ENCODE results near the gene STK11IP. TPM values are rescaled to one million over a fixed set of nuclear protein-coding genes. Genes with fewer than 3 reads are reported as not detected.

STK11IP gene
- total RNA-seq, 1 donor from 2014 or later, result 8.9 TPM

DNA sequence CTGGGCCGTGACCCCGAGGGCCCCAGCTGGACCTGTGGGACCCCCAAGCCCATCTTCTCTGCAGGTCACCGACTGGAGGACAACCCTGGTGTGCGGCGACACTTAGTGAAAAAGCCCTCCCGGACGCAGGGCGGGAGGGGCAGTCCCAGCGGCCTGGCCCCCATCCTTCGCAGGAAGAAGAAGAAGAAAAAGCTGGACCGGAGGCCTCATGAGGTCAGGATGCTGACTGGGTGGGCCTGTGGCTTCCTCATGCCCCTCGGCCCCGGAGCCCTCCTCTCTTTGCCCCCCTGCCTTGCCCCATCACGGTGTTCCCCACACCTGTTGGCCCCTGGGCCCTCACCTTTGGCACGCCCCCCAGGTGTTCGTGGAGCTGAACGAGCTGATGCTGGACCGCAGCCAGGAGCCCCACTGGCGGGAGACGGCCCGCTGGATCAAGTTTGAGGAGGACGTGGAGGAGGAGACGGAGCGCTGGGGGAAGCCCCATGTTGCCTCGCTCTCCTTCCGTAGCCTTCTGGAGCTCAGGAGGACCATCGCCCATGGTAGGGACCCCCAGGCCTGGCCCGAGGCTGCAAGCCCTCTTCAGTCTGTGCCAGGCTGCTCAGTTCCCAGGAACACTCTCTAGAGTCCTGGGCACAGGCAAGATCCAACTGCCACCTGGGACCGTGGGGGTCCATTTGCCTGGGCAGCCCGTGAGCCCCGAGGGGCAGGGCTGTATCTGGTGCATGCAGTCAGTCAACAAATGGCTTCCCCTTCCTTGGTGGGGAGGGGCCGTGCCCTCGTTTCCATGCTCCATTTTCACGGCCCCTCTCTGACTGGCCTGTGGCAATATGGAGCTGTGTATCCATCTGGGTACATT lies 34.5 kb downstream of the STK11IP start:
- Histone ChIP-seq H3K9ac (ENCODE audit: low read depth in 1 of 3, low read length in 3 of 3) (no peak overlapping the region), H3K4me1 (ENCODE audit: control insufficient read depth in 3 of 3, insufficient read depth in 3 of 3, low read length in 3 of 3) (peaks cover 0 to 8% (median 3%) of the 10 kb centered on the region in 3 donors), H3K36me3 (ENCODE audit: control insufficient read depth in 3 of 3, insufficient read depth in 3 of 3, low read length in 3 of 3) (no peaks in the 10 kb centered on the region), H3K9me3 (ENCODE audit: control insufficient read depth in 3 of 3, low read length in 3 of 3) (no peaks in the 10 kb centered on the region), H3K27me3 (ENCODE audit: control insufficient read depth in 3 of 3, insufficient read depth in 3 of 3, low read length in 3 of 3) (peaks cover 0 to 7% (median 0%) of the 10 kb centered on the region in 3 donors), H3K27ac (ENCODE audit: low read depth, low read length) (no peak overlapping the region), H3K4me3 (ENCODE audit: low read length in 3 of 3) (no peak overlapping the region)

DNA sequence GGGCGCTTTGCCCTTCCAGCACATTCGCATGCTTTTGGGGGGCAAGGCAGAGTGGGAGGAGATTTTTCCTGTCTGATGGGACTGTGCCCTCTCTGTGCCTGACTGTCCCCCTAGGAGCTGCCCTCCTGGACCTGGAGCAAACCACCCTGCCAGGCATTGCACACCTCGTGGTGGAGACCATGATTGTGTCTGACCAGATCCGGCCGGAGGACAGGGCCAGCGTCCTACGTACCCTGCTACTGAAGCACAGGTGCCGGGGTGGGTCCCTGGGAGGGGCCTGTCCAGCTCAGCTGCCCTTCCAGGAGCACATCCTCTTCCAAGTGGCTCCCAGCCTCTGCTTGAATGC lies 35.1 kb downstream of the STK11IP start:
- no peak overlapping the region for H3K27ac ChIP-seq (ENCODE audit: low read depth, low read length)
- no peaks in the 10 kb centered on the region for H3K36me3 ChIP-seq (ENCODE audit: control insufficient read depth in 3 of 3, insufficient read depth in 3 of 3, low read length in 3 of 3)
- H3K27me3 ChIP-seq (ENCODE audit: control insufficient read depth in 3 of 3, insufficient read depth in 3 of 3, low read length in 3 of 3), result peaks cover 0 to 7% (median 0%) of the 10 kb centered on the region in 3 donors
- H3K4me1 ChIP-seq (ENCODE audit: control insufficient read depth in 3 of 3, insufficient read depth in 3 of 3, low read length in 3 of 3), result peaks cover 0 to 8% (median 3%) of the 10 kb centered on the region in 3 donors
- no peak overlapping the region for H3K4me3 ChIP-seq (ENCODE audit: low read length in 3 of 3)
- no peak overlapping the region for H3K9ac ChIP-seq (ENCODE audit: low read depth in 1 of 3, low read length in 3 of 3)
- no peaks in the 10 kb centered on the region for H3K9me3 ChIP-seq (ENCODE audit: control insufficient read depth in 3 of 3, low read length in 3 of 3)

- Histone ChIP-seq H3K4me3 (ENCODE audit: low read length in 3 of 3) (no peak overlapping the region), H3K9me3 (ENCODE audit: control insufficient read depth in 3 of 3, low read length in 3 of 3) (no peaks in the 10 kb centered on the region), H3K9ac (ENCODE audit: low read depth in 1 of 3, low read length in 3 of 3) (no peak overlapping the region), H3K36me3 (ENCODE audit: control insufficient read depth in 3 of 3, insufficient read depth in 3 of 3, low read length in 3 of 3) (no peaks in the 10 kb centered on the region), H3K27ac (ENCODE audit: low read depth, low read length) (no peak overlapping the region), H3K4me1 (ENCODE audit: control insufficient read depth in 3 of 3, insufficient read depth in 3 of 3, low read length in 3 of 3) (peaks cover 0 to 8% (median 3%) of the 10 kb centered on the region in 3 donors), H3K27me3 (ENCODE audit: control insufficient read depth in 3 of 3, insufficient read depth in 3 of 3, low read length in 3 of 3) (peaks cover 0 to 2% (median 0%) of the 10 kb centered on the region in 3 donors)
Measured at GRCh38 chr2:219633276-219634065, 35.8 kb downstream of the STK11IP start.

DNA sequence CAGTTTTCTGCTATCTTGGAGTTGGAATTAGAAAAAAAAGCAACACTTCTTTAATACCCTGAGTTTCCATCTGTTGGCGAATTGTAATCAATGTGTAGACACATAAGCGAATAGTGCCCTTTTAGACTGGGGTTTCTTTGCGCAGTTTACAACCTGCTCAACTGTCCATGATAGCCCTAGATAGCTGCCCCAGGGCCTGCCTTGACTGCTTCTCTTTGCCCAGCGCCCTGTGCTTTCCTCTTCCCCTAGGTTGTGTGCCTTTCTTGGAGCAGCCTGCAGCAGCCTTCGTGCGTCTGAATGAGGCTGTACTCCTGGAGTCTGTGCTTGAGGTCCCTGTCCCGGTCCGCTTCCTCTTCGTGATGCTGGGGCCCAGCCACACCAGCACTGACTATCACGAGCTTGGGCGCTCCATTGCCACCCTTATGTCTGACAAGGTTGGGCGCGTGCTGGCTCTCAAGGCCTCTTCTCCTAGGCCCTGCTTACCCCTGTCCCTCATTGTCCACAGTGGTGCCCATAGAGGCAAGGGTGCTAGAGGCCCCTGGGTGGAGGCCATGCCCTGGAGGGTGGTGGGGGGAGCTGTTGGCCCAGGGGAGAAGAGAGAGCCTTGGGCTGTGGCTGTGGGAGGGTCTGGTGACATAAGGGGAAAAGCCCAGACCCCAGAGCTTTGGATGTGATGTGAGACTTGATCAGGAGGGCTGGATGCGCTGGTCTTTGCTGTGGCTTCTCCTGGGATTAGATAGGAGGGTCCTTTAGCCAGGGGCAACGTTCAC lies 36.7 kb downstream of the STK11IP start:
- Histone ChIP-seq H3K27ac (ENCODE audit: low read depth, low read length) (no peak overlapping the region), H3K4me1 (ENCODE audit: control insufficient read depth in 3 of 3, insufficient read depth in 3 of 3, low read length in 3 of 3) (peaks cover 0 to 8% (median 3%) of the 10 kb centered on the region in 3 donors), H3K9ac (ENCODE audit: low read depth in 1 of 3, low read length in 3 of 3) (no peak overlapping the region)

GRCh38 chr2:219634951-219635751 lies 37.5 kb downstream of the STK11IP start:
- Histone ChIP-seq H3K4me3 (ENCODE audit: low read length in 3 of 3) (no peak overlapping the region), H3K9ac (ENCODE audit: low read depth in 1 of 3, low read length in 3 of 3) (no peak overlapping the region), H3K4me1 (ENCODE audit: control insufficient read depth in 3 of 3, insufficient read depth in 3 of 3, low read length in 3 of 3) (peaks cover 0 to 8% (median 3%) of the 10 kb centered on the region in 3 donors), H3K36me3 (ENCODE audit: control insufficient read depth in 3 of 3, insufficient read depth in 3 of 3, low read length in 3 of 3) (no peaks in the 10 kb centered on the region), H3K27me3 (ENCODE audit: control insufficient read depth in 3 of 3, insufficient read depth in 3 of 3, low read length in 3 of 3) (no peaks in the 10 kb centered on the region), H3K9me3 (ENCODE audit: control insufficient read depth in 3 of 3, low read length in 3 of 3) (no peaks in the 10 kb centered on the region), H3K27ac (ENCODE audit: low read depth, low read length) (no peak overlapping the region)

More for the DNA sequence above, 36.7 kb downstream of the STK11IP start:
- H3K9me3 ChIP-seq (ENCODE audit: control insufficient read depth in 3 of 3, low read length in 3 of 3), result no peaks in the 10 kb centered on the region
- no peaks in the 10 kb centered on the region for H3K27me3 ChIP-seq (ENCODE audit: control insufficient read depth in 3 of 3, insufficient read depth in 3 of 3, low read length in 3 of 3)
- no peaks in the 10 kb centered on the region for H3K36me3 ChIP-seq (ENCODE audit: control insufficient read depth in 3 of 3, insufficient read depth in 3 of 3, low read length in 3 of 3)
- H3K4me3 ChIP-seq (ENCODE audit: low read length in 3 of 3), result no peak overlapping the region

DNA sequence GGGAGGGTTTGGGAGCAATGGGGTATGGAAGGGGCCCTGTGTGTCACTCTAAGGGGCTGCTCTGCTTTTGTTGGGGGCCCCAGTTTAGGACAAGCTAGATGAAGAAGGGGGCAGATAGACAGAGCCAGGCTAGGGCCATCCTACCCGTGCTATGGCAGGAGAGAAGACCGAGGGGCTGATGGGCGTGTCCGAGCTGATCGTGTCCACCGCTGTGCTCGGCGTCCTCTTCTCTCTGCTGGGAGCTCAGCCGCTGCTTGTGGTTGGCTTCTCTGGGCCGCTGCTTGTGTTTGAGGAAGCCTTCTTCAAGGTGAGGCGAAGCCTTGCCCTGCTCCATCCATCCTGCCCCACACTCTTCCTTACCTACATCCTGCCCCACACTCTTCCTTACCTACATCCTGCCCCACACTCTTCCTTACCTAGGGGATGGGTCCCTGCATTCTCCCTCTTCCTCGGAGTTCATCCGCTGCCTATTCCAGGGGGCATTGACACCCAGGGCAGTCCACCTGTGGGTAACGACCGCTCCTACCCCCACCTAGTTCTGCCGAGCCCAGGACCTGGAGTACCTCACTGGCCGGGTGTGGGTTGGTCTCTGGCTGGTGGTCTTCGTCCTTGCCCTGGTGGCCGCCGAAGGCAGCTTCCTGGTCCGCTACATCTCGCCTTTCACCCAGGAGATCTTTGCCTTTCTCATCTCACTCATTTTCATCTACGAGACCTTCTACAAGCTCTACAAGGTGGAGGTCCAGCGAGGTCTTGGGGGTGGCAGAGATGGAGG lies 38.7 kb downstream of the STK11IP start:
- peaks cover 0 to under 1% (median 0%) of the 10 kb centered on the region in 3 donors for H3K4me1 ChIP-seq (ENCODE audit: control insufficient read depth in 3 of 3, insufficient read depth in 3 of 3, low read length in 3 of 3)

GRCh38 chr2:219636941-219637841 lies 39.5 kb downstream of the STK11IP start:
- H3K36me3 ChIP-seq (ENCODE audit: control insufficient read depth in 3 of 3, insufficient read depth in 3 of 3, low read length in 3 of 3), result no peaks in the 10 kb centered on the region
- no peak overlapping the region for H3K9ac ChIP-seq (ENCODE audit: low read depth in 1 of 3, low read length in 3 of 3)
- no peaks in the 10 kb centered on the region for H3K27me3 ChIP-seq (ENCODE audit: control insufficient read depth in 3 of 3, insufficient read depth in 3 of 3, low read length in 3 of 3)
- H3K9me3 ChIP-seq (ENCODE audit: control insufficient read depth in 3 of 3, low read length in 3 of 3), result no peaks in the 10 kb centered on the region
- no peak overlapping the region for H3K4me3 ChIP-seq (ENCODE audit: low read length in 3 of 3)
- H3K4me1 ChIP-seq (ENCODE audit: control insufficient read depth in 3 of 3, insufficient read depth in 3 of 3, low read length in 3 of 3), result peaks cover 0 to 4% (median under 1%) of the 10 kb centered on the region in 3 donors
- H3K27ac ChIP-seq (ENCODE audit: low read depth, low read length), result no peak overlapping the region

More for the DNA sequence above, 38.7 kb downstream of the STK11IP start:
- H3K27ac ChIP-seq (ENCODE audit: low read depth, low read length), result no peak overlapping the region
- no peaks in the 10 kb centered on the region for H3K36me3 ChIP-seq (ENCODE audit: control insufficient read depth in 3 of 3, insufficient read depth in 3 of 3, low read length in 3 of 3)
- no peak overlapping the region for H3K9ac ChIP-seq (ENCODE audit: low read depth in 1 of 3, low read length in 3 of 3)
- no peaks in the 10 kb centered on the region for H3K27me3 ChIP-seq (ENCODE audit: control insufficient read depth in 3 of 3, insufficient read depth in 3 of 3, low read length in 3 of 3)
- no peaks in the 10 kb centered on the region for H3K9me3 ChIP-seq (ENCODE audit: control insufficient read depth in 3 of 3, low read length in 3 of 3)
- H3K4me3 ChIP-seq (ENCODE audit: low read length in 3 of 3), result no peak overlapping the region

DNA sequence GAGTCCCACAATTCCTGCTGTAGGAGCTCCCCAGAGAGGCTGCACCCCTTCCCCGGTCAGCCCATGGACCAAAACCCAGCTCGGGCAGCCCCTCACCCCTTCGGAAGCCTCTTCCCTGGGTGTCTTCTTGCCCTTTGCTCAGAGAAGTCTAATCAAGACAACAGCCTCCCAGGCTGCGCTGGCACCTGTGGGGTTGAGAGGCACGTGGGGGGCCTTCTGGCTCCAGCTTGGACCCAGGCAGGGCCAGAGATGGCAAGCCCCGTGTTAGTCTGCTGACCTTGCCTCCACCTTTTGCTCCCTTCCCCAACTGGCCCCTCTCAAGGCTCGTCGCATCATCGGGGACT lies 40.2 kb downstream of the STK11IP start:
- H3K36me3 ChIP-seq (ENCODE audit: control insufficient read depth in 3 of 3, insufficient read depth in 3 of 3, low read length in 3 of 3), result no peaks in the 10 kb centered on the region
- H3K4me3 ChIP-seq (ENCODE audit: low read length in 3 of 3), result no peak overlapping the region
- H3K27me3 ChIP-seq (ENCODE audit: control insufficient read depth in 3 of 3, insufficient read depth in 3 of 3, low read length in 3 of 3), result no peaks in the 10 kb centered on the region
- peaks cover 3 to 11% (median 5%) of the 10 kb centered on the region in 3 donors for H3K4me1 ChIP-seq (ENCODE audit: control insufficient read depth in 3 of 3, insufficient read depth in 3 of 3, low read length in 3 of 3)
- no peak overlapping the region for H3K27ac ChIP-seq (ENCODE audit: low read depth, low read length)
- no peaks in the 10 kb centered on the region for H3K9me3 ChIP-seq (ENCODE audit: control insufficient read depth in 3 of 3, low read length in 3 of 3)
- no peak overlapping the region for H3K9ac ChIP-seq (ENCODE audit: low read depth in 1 of 3, low read length in 3 of 3)

Data from skeletal muscle tissue (tissue), 4 donors.